Measurements from ENCODE around the gene CLIC6. TPM values are rescaled to one million over a fixed set of nuclear protein-coding genes. Genes with fewer than 3 reads are reported as not detected.
A peak's percentile ranks its signal among the peaks of the same experiment; 100 is the strongest.
"Not testable (repeated sequence)": the region's sequence is repeated elsewhere in the genome, so short reads cannot be mapped to it uniquely, and the experiment has no call there.

CLIC6 gene
- total RNA-seq, 1 donor from 2014 or later: not detected

GRCh38 chr21:34691390-34692032 is 22.7 kb downstream of the CLIC6 start:
- no peak for DNase-seq (ENCODE audit: low read depth, low spot score)

- no peak for DNase-seq (ENCODE audit: low read depth, low spot score)
These were observed 23.7 kb downstream of the CLIC6 start for GRCh38 chr21:34692458-34693020.

- DNase-seq (ENCODE audit: low read depth, low spot score): peak; percentile 15
These were observed 24.5 kb downstream of the CLIC6 start for GRCh38 chr21:34693192-34693810.

GRCh38 chr21:34695434-34695833 is 26.6 kb downstream of the CLIC6 start:
- DNase-seq (ENCODE audit: low read depth, low spot score): no peak

GRCh38 chr21:34696121-34696520 is 27.3 kb downstream of the CLIC6 start:
- no peak for DNase-seq (ENCODE audit: low read depth, low spot score)

- no peak for DNase-seq (ENCODE audit: low read depth, low spot score)
These were observed 29.0 kb downstream of the CLIC6 start for GRCh38 chr21:34697826-34698225.

- no peak for DNase-seq (ENCODE audit: low read depth, low spot score)
These were observed 29.6 kb downstream of the CLIC6 start for GRCh38 chr21:34698270-34699015.

GRCh38 chr21:34700605-34701004 is 31.8 kb downstream of the CLIC6 start:
- no peak for DNase-seq (ENCODE audit: low read depth, low spot score)

GRCh38 chr21:34701726-34702125 is 32.9 kb downstream of the CLIC6 start:
- no peak for DNase-seq (ENCODE audit: low read depth, low spot score)

- no peak for DNase-seq (ENCODE audit: low read depth, low spot score)
These were observed 33.8 kb downstream of the CLIC6 start for GRCh38 chr21:34702341-34703170.

GRCh38 chr21:34703571-34703970 is 34.8 kb downstream of the CLIC6 start:
- DNase-seq (ENCODE audit: low read depth, low spot score): no peak

- no peak for DNase-seq (ENCODE audit: low read depth, low spot score)
These were observed 35.3 kb downstream of the CLIC6 start for GRCh38 chr21:34704119-34704518.

- DNase-seq (ENCODE audit: low read depth, low spot score): no peak
These were observed 36.2 kb downstream of the CLIC6 start for GRCh38 chr21:34705011-34705410.

GRCh38 chr21:34706337-34706736 is 37.5 kb downstream of the CLIC6 start:
- no peak for DNase-seq (ENCODE audit: low read depth, low spot score)

- DNase-seq (ENCODE audit: low read depth, low spot score): no peak
These were observed 39.1 kb downstream of the CLIC6 start for GRCh38 chr21:34707876-34708325.

GRCh38 chr21:34713621-34714020 is 44.8 kb downstream of the CLIC6 start:
- DNase-seq (ENCODE audit: low read depth, low spot score): no peak

- no peak for DNase-seq (ENCODE audit: low read depth, low spot score)
These were observed 46.7 kb downstream of the CLIC6 start for GRCh38 chr21:34715518-34715917.

- DNase-seq (ENCODE audit: low read depth, low spot score): no peak
These were observed 47.3 kb downstream of the CLIC6 start for GRCh38 chr21:34715985-34716596.

GRCh38 chr21:34718529-34718928 is 49.7 kb downstream of the CLIC6 start:
- not testable (repeated sequence) for DNase-seq (ENCODE audit: low read depth, low spot score)

GRCh38 chr21:34722684-34723300 is 54.0 kb downstream of the CLIC6 start:
- no peak for DNase-seq (ENCODE audit: low read depth, low spot score)
